SK-N-SH (cell line): ENCODE results near the gene ASB11. TPM values are rescaled to one million over a fixed set of nuclear protein-coding genes. Genes with fewer than 3 reads are reported as not detected.

Source experiments
- CTCF ChIA-PET: fragments of 300-600, 350-600 bp; formaldehyde crosslinking; extraction: SDS; loops from one replicate; lab custom pipeline; 2021; lab: Yijun Ruan, JAX
- POLR2A ChIA-PET: fragments of 350-600 bp; sonication (Branson Sonifier 250); formaldehyde crosslinking; extraction: SDS; loops from one replicate; lab custom pipeline; 2020; ENCODE audit warnings: antibody characterized with exemption, inconsistent platforms; lab: Yijun Ruan, JAX
- DNase-seq: peaks from one replicate; pipeline ENCODE4 v3.0.0; 2012
- H2AFZ ChIP-seq: fragments of 200-600 bp; sonication (generic); 2 replicates; pipeline ENCODE4 v1.8.1; 2016; ENCODE audit warnings: antibody characterized with exemption, mild to moderate bottlenecking, low read depth
- H3F3A ChIP-seq: fragments of 200-600 bp; sonication (generic); replicated peaks from 2 replicates; pipeline ENCODE3; 2016; ENCODE audit warnings: antibody characterized with exemption, mild to moderate bottlenecking; ENCODE audit not compliant: insufficient read depth
- H3K27ac ChIP-seq, 2 experiments: fragments of 200-500 bp in 1 of 2; fragments of 200-600 bp in 1 of 2; sonication (Bioruptor generic) in 1 of 2; sonication (generic), shearing (Covaris generic) in 1 of 2; 2 replicates each; pipeline versions ENCODE4 v1.5.1 to v1.6.1; 2014 to 2016; ENCODE audit warnings: low read depth in 2 of 2, inconsistent platforms in 1 of 2, low read length in 1 of 2, mild to moderate bottlenecking in 1 of 2, mixed read lengths in 1 of 2
- H3K27me3 ChIP-seq: fragments of 200-600 bp; sonication (generic), shearing (Covaris generic); 2 replicates; pipeline ENCODE4 v1.6.1; 2016; ENCODE audit warnings: mixed run types; ENCODE audit not compliant: insufficient read depth
- H3K36me3 ChIP-seq, 2 experiments: fragments of 200-500 bp in 1 of 2; fragments of 200-600 bp in 1 of 2; sonication (Bioruptor generic) in 1 of 2; sonication (generic) in 1 of 2; replicated peaks in 1 of 2; 2 replicates each; pipeline versions ENCODE3 to v1.5.1; 2014 to 2016; ENCODE audit warnings: low read length in 1 of 2, mild to moderate bottlenecking in 1 of 2; ENCODE audit not compliant: insufficient read depth in 2 of 2, control insufficient read depth in 1 of 2
- H3K4me1 ChIP-seq, 2 experiments: fragments of 200-500 bp in 1 of 2; fragments of 200-600 bp in 1 of 2; sonication (Bioruptor generic) in 1 of 2; sonication (generic), shearing (Covaris generic) in 1 of 2; 2 replicates each; pipeline versions ENCODE4 v1.5.1 to v1.6.1; 2014 to 2016; ENCODE audit warnings: low read depth in 1 of 2, low read length in 1 of 2, mixed run types in 1 of 2; ENCODE audit not compliant: insufficient read depth in 2 of 2, control insufficient read depth in 1 of 2
- H3K4me2 ChIP-seq: fragments of 200-600 bp; sonication (generic), shearing (Covaris generic); 2 replicates; pipeline ENCODE4 v1.6.1; 2017; ENCODE audit warnings: mixed run types
- H3K4me3 ChIP-seq, 2 experiments: fragments of 200-500 bp in 1 of 2; fragments of 200-600 bp in 1 of 2; sonication (Bioruptor generic) in 1 of 2; sonication (generic), shearing (Covaris generic) in 1 of 2; 2 replicates each; pipeline versions ENCODE4 v1.5.1 to v1.8.1; 2014 to 2016; ENCODE audit warnings: low read depth in 2 of 2, inconsistent platforms in 1 of 2, low read length in 1 of 2, mild to moderate bottlenecking in 1 of 2, mixed read lengths in 1 of 2, moderate library complexity in 1 of 2
- H3K79me2 ChIP-seq: fragments of 200-600 bp; sonication (generic); 2 replicates; pipeline ENCODE4 v1.8.1; 2017; ENCODE audit warnings: mild to moderate bottlenecking; ENCODE audit not compliant: insufficient read depth
- H3K9ac ChIP-seq: fragments of 200-600 bp; sonication (generic); 2 replicates; pipeline ENCODE4 v1.6.1; 2017; ENCODE audit warnings: mixed run types
- H3K9me2 ChIP-seq: fragments of 200-600 bp; sonication (generic); 2 replicates; pipeline ENCODE4 v1.6.1; 2017; ENCODE audit warnings: mixed run types
- H3K9me3 ChIP-seq: fragments of 200-600 bp; sonication (generic); 2 replicates; pipeline ENCODE4 v1.6.1; 2017; ENCODE audit warnings: mixed run types, mild to moderate bottlenecking, moderate library complexity
- H4K20me1 ChIP-seq: fragments of 200-600 bp; sonication (generic); 2 replicates; pipeline ENCODE4 v1.6.1; 2017; ENCODE audit warnings: mild to moderate bottlenecking, mixed run types; ENCODE audit not compliant: insufficient read depth
- ELF1 ChIP-seq: IDR thresholded peaks from 2 replicates; pipeline ENCODE4 v1.4.0; 2012
- FOXM1 ChIP-seq: IDR thresholded peaks from 2 replicates; pipeline ENCODE4 v1.4.0; 2012; ENCODE audit warnings: low read depth, mild to moderate bottlenecking
- GATA2 ChIP-seq: sonication (generic); formaldehyde crosslinking; IDR thresholded peaks from 2 replicates; pipeline ENCODE4 v1.5.0; 2020; ENCODE audit warnings: mild to moderate bottlenecking, missing genetic modification reagents
- MXI1 ChIP-seq: IDR thresholded peaks from 2 replicates; pipeline ENCODE4 v1.6.1; 2012; ENCODE audit warnings: mild to moderate bottlenecking, low read depth, low read length, improper control_type of control experiment
- POLR2AphosphoS5 ChIP-seq: IDR thresholded peaks from 2 replicates; pipeline ENCODE4 v1.6.1; 2012; ENCODE audit warnings: low read depth, low read length
- RCOR1 ChIP-seq: fragments of 150-350 bp; IDR thresholded peaks from 2 replicates; pipeline ENCODE4 v1.6.1; 2017; ENCODE audit warnings: antibody characterized with exemption, low read length
- RXRA ChIP-seq: IDR thresholded peaks from 2 replicates; pipeline ENCODE4 v1.4.0; 2012; ENCODE audit warnings: low read depth, mild to moderate bottlenecking, borderline replicate concordance
- USF2 ChIP-seq: fragments of 150-350 bp; IDR thresholded peaks from 2 replicates; pipeline ENCODE4 v1.6.1; 2017; ENCODE audit warnings: antibody characterized with exemption, low read length, low read depth, borderline replicate concordance
- YY1 ChIP-seq: IDR thresholded peaks from 2 replicates; pipeline ENCODE4 v1.4.0; 2012; ENCODE audit warnings: low read depth, mild to moderate bottlenecking
- WGBS: methylation state at CpG from one replicate; pipeline ENCODE4 v1.1.6; 2017; ENCODE audit warnings: low lambda C conversion rate; 5-methylcytosine and 5-hydroxymethylcytosine counted together
- polyA plus RNA-seq, 3 experiments: library from polyadenylated mRNA; depleted of rRNA; stranded (reverse); fragments of >200 nt; gene quantifications; 2 replicates each; pipeline ENCODE4 v1.2.3, GENCODE V29; 2012
- TF ChIP-seq, protein P1 (sequence below): IDR thresholded peaks from 2 replicates; pipeline ENCODE4; 2012
- TF ChIP-seq, protein P2 (sequence below): IDR thresholded peaks from 2 replicates; pipeline ENCODE4 v1.4.0; 2012; ENCODE audit warnings: low read depth

Gene ASB11
- polyA plus RNA-seq, 1 of the 3 experiments (the other 2 are of a cell fraction) = not detected

GRCh38 chrX:15343075-15343476, 27.6 kb upstream of the ASB11 start:
- no peaks in the 10 kb centered on the region for H3K9me3 ChIP-seq
- no peaks in the 10 kb centered on the region for H3K79me2 ChIP-seq
- H3K4me2 ChIP-seq = no peak overlapping the region
- H2AFZ ChIP-seq = no peak overlapping the region
- no peak overlapping the region for H3K9ac ChIP-seq
- H3K27me3 ChIP-seq = peaks cover 8% of the 10 kb centered on the region; the same call in 1 of the 2 replicates
- no peak for DNase-seq
- no peaks in the 10 kb centered on the region for H3F3A ChIP-seq
- H3K36me3 ChIP-seq = no peaks in the 10 kb centered on the region
- ChIA-PET CTCF (interaction anchor here (0.7 to 1.8 kb wide), 3 partner anchors 63 to 126 kb away, joined by 3 to 5 read pairs (median 3); no protein-coding TSS in a partner anchor), POLR2A (interaction anchor here (0.6 kb wide), 1 partner anchor 1377 kb away, joined by 6 read pairs; no protein-coding TSS in a partner anchor)
- no peaks in the 10 kb centered on the region for H4K20me1 ChIP-seq
- TF ChIP-seq, protein P1, sequence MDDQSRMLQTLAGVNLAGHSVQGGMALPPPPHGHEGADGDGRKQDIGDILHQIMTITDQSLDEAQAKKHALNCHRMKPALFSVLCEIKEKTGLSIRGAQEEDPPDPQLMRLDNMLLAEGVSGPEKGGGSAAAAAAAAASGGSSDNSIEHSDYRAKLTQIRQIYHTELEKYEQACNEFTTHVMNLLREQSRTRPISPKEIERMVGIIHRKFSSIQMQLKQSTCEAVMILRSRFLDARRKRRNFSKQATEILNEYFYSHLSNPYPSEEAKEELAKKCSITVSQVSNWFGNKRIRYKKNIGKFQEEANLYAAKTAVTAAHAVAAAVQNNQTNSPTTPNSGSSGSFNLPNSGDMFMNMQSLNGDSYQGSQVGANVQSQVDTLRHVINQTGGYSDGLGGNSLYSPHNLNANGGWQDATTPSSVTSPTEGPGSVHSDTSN = 0 out of 2 replicates have a peak, but pooled peaks have one; percentile 33
- no peak for TF ChIP-seq GATA2 (CRISPR knock-in tag)
- peak overlapping the region in 1 of 2 experiments; percentile 1; a peak in 1 of 4 replicates for H3K27ac ChIP-seq
- H3K9me2 ChIP-seq = no peaks in the 10 kb centered on the region
- peaks cover 0 to 3% of the 10 kb centered on the region in 2 experiments; a peak in 1 of 4 replicates for H3K4me1 ChIP-seq
- H3K4me3 ChIP-seq = no peak overlapping the region
- 30% methylated on average over 5 of the region's 5 CpGs for WGBS

DNA sequence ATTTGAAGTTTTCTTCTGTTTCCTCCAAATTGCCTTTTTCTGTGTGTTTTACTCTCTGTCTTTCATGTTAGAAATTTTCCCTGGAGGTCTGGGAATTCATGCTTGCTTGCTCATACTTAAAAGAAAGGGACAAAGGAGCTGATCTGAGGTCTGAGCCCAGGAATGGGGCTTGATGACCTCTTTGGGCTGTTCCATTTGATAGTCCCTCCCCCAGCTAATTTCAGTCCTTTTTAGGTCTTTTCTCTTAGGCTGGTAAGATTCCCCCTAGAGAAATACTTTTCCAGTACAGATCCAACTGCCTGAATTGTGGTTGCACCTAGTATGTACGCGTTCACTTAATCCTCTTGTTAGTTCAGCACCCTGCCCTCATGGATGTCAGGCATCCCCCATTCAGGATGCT, 25.4 kb upstream of the ASB11 start:
- Histone ChIP-seq H3K9me3 (no peaks in the 10 kb centered on the region), H3K27me3 (peaks cover 8% of the 10 kb centered on the region; the same call in 1 of the 2 replicates), H3K4me2 (no peak overlapping the region), H3K36me3 (no peaks in the 10 kb centered on the region), H3K9ac (no peak overlapping the region), H3K4me1 (peaks cover 0 to 3% of the 10 kb centered on the region in 2 experiments; a peak in 1 of 4 replicates), H2AFZ (no peak overlapping the region)
- POLR2A ChIA-PET = no interaction called here
- DNase-seq = no peak
- 93% methylated on average over 2 of the region's 2 CpGs for WGBS
- TF ChIP-seq, protein P2, sequence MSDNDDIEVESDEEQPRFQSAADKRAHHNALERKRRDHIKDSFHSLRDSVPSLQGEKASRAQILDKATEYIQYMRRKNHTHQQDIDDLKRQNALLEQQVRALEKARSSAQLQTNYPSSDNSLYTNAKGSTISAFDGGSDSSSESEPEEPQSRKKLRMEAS = no peak
- no peak for TF ChIP-seq USF2
- TF ChIP-seq RCOR1 = no peak
- no peak for TF ChIP-seq ELF1
- TF ChIP-seq, protein P1 = no peak
- TF ChIP-seq MXI1 = no peak
- no peak for TF ChIP-seq YY1
- no peak for TF ChIP-seq FOXM1
- no peak for TF ChIP-seq POLR2AphosphoS5
- no peak for TF ChIP-seq RXRA
- TF ChIP-seq, all 33 proteins: peak for 0
- Histone ChIP-seq H3K9me2 (no peaks in the 10 kb centered on the region), H3K4me3 (no peak overlapping the region), H3F3A (no peaks in the 10 kb centered on the region), H4K20me1 (no peaks in the 10 kb centered on the region), H3K79me2 (no peaks in the 10 kb centered on the region), H3K27ac (no peak overlapping the region)
- CTCF ChIA-PET = no interaction called here
